ENCODE data around the gene MYL3.

The MYL3 gene

GRCh38 chr3:46883054-46883829 is 20.0 kb upstream of the MYL3 start:
- peak overlapping the region; percentile 13 for H3K4me3 ChIP-seq (ENCODE audit: low read depth, low read length)

DNA sequence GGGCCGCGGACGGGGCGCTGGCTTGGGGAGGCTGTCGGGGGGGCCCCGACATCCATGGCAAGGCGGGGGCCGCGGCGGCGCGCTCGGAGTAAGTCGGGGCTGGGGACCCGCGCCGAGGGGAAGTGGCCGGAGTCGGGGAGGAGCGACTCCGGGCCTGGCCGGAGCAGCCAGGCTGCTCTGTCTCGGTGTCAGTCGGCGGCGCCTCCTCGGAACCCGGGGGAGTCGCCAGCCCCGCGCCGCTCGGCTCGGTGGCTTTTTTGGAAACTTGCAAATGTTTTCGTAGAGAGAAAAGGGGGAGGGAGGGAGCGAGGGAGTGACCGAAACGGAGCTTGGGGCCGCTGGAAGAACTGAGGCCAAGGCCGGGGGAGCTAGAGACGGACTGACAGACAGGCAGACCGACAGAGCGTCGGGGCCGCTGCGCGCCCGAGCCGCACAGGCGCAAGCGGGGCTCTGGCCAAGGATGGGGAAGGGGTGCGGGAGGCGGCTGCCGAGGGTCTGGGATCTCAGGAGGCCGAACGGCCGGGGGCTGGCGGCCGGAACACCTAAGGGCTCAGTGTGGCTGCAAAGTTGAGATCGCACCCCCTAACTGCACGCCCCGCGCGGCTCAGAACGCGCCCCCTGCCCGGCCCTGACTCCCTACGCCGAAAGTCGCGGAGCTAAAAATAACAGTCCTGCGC is 19.3 kb upstream of the MYL3 start:
- peak overlapping the region; percentile 53 for H3K4me3 ChIP-seq (ENCODE audit: low read depth, low read length)

- peak overlapping the region; percentile 53 for H3K4me3 ChIP-seq (ENCODE audit: low read depth, low read length)
These were observed 18.5 kb upstream of the MYL3 start for GRCh38 chr3:46881596-46882376.

DNA sequence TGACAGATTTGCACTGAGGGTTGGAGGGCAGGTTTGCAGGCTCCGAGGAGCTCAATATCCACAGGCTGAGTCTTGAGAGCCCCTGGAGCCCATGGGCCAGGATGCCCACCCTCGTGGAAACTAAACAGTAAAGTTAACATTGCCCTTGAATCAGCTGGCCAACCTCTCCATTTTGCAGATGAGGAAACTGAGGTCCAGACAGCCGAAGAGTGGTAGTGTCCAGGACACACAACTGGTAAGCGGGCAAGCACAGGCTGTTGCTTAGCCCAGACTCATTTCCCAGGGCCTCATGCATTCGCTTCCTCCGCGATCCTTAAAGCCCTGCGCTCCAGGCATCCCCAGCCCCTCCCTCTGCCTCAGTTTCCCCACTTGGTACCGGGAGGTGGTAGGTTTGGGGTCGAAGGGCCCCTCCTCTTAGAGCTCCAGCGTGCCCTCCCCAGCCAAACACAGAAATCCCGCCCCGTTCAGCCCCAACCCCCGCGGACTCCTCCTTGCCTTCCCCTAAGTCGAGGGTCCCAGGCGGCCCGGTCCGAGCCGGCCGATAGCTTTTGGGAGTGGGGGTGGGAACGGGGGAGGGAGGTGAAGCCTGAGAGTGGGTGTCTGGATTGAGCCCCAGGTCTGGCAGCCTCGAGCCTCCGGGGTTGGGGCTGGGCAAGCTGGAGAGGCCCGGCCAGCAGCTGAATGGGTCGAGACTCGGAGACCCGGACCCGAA is 17.8 kb upstream of the MYL3 start:
- H3K4me3 ChIP-seq (ENCODE audit: low read depth, low read length) = no peak overlapping the region

DNA sequence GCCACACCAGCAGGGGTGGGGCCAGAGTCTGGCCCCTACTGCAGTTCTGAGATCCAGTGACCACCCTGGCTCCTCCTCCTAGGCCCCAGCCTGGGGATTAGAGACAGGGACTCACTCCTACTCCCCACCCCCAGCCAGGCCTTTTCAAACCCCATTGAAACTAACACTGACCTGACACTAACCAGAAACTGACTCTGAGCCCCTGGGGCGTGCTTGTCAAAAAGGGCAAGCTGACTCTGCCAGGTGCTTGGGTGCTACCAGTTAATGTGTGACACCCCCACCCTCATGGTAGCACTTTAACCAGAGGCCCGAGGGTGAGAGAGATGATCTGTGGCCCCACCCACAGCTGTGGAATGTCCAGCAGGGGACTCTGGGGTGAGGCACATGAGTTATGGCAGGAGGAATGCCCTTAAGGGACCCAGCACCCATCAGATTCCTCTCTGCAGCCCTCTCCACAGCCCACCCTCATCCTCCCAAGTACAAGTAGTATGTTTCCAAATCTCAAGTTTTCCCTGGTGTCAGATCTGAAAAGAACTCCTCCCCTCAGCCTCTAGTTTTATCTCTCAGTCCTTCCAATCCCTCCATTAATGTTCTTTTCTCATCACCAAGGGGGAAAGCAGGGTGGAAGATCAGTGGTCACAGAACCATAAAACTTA is 15.7 kb upstream of the MYL3 start:
- no peak overlapping the region for H3K4me3 ChIP-seq (ENCODE audit: low read depth, low read length)

GRCh38 chr3:46877406-46878125 is 14.3 kb upstream of the MYL3 start, which contains the start of gene PTH1R:
Gene PTH1R, plus strand, starts transcription at chr3:46877721. Its CDS starts 5,839 bp downstream, at chr3:46883560.
- no peak within 1 kb of the TSS for H3K4me3 ChIP-seq (ENCODE audit: low read depth, low read length)

GRCh38 chr3:46876313-46877300 is 13.4 kb upstream of the MYL3 start:
- H3K4me3 ChIP-seq (ENCODE audit: low read depth, low read length) = no peak overlapping the region

DNA sequence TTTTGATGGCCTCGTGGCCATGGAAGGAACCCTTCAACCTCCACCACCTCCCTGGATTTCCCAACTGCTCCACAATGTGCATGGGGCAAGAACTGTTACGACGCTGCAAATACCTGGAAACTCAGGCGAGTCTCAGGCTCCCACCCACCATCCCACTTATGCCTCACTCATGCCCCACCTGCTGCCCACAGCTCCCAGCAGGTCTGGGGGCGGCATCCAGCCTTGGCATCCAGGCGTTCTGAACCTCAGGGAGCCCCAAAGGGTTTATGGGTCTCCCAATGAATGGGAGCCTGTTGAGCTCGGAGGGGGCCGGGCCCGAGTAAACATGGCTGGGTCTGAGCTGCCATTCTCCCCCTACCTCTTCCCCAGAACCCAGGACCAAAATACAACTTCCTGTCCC is 12.3 kb upstream of the MYL3 start:
- no peak overlapping the region for H3K4me3 ChIP-seq (ENCODE audit: low read depth, low read length)

- no peak overlapping the region for H3K4me3 ChIP-seq (ENCODE audit: low read depth, low read length)
These were observed 11.2 kb upstream of the MYL3 start for GRCh38 chr3:46874430-46874829.

GRCh38 chr3:46873521-46873920 is 10.3 kb upstream of the MYL3 start:
- no peak overlapping the region for H3K4me3 ChIP-seq (ENCODE audit: low read depth, low read length)

DNA sequence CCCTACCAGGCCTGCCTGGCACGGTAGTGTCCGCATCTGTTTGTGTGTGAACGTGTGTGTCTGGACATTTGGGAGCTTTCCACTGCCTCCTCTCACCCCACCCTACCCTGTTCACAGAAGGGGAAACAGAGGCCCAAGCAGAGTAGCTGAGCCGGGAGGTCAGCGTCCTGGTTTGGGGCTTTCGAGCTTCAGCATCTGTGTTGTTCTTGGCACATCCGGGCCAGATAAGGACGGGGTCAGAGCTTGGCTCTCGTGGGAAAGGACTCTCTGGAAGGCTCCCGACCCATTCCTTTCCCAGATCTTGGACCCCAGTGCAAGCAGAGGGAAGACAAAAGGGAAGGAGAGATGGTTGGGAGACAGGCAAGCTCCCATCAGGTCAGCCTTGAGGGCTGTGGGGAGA is 8.0 kb upstream of the MYL3 start:
- no peak overlapping the region for H3K4me3 ChIP-seq (ENCODE audit: low read depth, low read length)

- no peak overlapping the region for H3K4me3 ChIP-seq (ENCODE audit: low read depth, low read length)
These were observed 7.4 kb upstream of the MYL3 start for GRCh38 chr3:46870651-46871050.

- H3K4me3 ChIP-seq (ENCODE audit: low read depth, low read length) = no peak overlapping the region
These were observed 6.2 kb upstream of the MYL3 start for GRCh38 chr3:46869440-46869839.

GRCh38 chr3:46868948-46869347 is 5.7 kb upstream of the MYL3 start:
- H3K4me3 ChIP-seq (ENCODE audit: low read depth, low read length) = no peak overlapping the region

- H3K4me3 ChIP-seq (ENCODE audit: low read depth, low read length) = no peak overlapping the region
These were observed 5.0 kb upstream of the MYL3 start for GRCh38 chr3:46868287-46868686.

DNA sequence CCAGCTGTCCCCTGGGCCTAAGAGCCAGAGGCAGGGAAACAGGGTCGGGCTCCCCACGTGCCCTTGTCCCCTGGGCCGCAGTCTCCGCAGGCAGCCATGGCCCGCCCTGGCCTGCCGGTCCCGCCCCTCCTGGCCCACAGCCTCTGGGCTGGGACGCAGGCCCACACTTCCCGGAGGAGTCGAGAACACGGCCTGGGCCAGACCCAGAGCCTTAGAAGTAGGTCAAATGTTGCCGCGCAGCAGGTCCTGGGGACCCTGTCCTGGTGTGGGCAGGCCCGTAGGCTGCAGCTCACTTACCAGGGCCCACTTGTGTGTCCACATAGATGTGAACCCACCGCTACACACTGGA is 4.3 kb upstream of the MYL3 start:
- H3K4me3 ChIP-seq (ENCODE audit: low read depth, low read length) = no peak overlapping the region

- H3K4me3 ChIP-seq (ENCODE audit: low read depth, low read length) = no peak overlapping the region
These were observed 3.7 kb upstream of the MYL3 start for GRCh38 chr3:46866720-46867549.

DNA sequence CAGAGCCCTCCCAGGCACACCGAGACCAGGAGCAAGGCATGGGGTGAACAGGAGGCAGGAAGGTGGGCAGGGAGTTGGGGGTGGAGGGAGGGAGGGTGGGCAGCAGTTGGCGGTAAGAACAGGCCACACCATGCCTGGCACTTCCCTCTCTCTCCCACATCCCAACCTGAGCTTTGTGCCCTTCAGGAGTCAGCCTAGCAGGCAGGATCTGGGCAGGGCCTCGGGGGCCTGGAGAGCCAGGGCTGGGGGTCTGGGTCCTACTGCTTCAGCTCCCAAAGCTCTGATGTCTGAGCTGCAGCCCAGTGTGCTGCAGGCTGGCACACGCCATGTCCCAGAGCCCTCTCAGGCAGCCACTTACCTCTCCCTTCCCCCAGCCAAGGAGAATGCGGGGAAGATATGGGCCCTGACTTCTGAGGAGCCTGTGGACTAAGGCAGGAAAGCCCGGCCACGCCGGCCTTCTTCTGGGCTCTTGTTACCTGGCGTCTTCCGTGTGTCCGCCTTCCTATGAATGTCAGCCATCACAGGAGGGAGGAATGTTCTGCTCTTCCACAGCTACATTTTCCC is 2.9 kb upstream of the MYL3 start:
- no peak overlapping the region for H3K4me3 ChIP-seq (ENCODE audit: low read depth, low read length)
